ENCODE measurements around the gene OR4D1. TPM values are rescaled to one million over a fixed set of nuclear protein-coding genes. Genes with fewer than 3 reads are reported as not detected.

The OR4D1 gene
- total and polyA plus RNA-seq, 2 of the 4 experiments (the other 2 are of a cell fraction) = not detected

DNA sequence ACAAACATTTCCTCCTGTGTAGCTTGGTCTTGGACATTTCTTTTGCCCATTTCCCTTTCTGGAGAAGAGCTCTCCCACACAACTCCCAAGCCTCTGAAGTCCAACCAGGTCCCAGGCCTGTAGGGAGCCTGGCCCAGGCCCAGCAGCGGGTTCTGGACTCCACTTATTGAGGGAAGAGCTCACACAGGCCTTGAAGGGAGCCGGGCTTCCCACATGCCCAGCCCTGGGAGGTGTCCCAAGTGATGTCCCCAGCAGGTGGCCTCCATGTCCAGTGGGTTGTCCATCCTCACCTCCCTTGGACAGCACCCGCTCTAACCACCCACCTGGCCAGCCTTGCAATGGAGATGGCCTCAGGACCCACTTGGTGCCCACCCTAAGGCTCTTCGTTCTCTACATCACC lies 38.4 kb downstream of the OR4D1 start:
- H3K4me2 ChIP-seq (ENCODE audit: low read depth, low read length) = no peak overlapping the region
- no peaks in the 10 kb centered on the region for H4K20me1 ChIP-seq (ENCODE audit: insufficient read depth, low read length)
- DNase-seq = no peak
- H3K9ac ChIP-seq (ENCODE audit: low read depth, low read length) = no peak overlapping the region
- H3K79me1 ChIP-seq (ENCODE audit: low read depth in 1 of 2, low read length in 2 of 2) = no peaks in the 10 kb centered on the region
- no peak overlapping the region for H4K8ac ChIP-seq (ENCODE audit: low read depth in 2 of 2, low read length in 2 of 2)
- dilution Hi-C loops (cut with HindIII; ENCODE audit: low sequenced_read_pairs, unreplicated experiment) = no loop called here
- TF ChIP-seq RAD21 (IDR thresholded peaks at IDR 0.05; ENCODE audit: low read length) (no peak), MAZ (IDR thresholded peaks at IDR 0.05; ENCODE audit: borderline replicate concordance, low read depth, low read length) (no peak), POLR2A (IDR thresholded peaks at IDR 0.05; ENCODE audit: low read depth, low read length) (no peak), RCOR1 (IDR thresholded peaks at IDR 0.05; ENCODE audit: insufficient replicate concordance, low read length) (no peak), BHLHE40 (IDR thresholded peaks at IDR 0.05; ENCODE audit: low read depth, low read length) (no peak), SMC3 (IDR thresholded peaks at IDR 0.05; ENCODE audit: low read depth, low read length) (no peak), CEBPB (IDR thresholded peaks at IDR 0.05; ENCODE audit: low read depth, low read length) (no peak)
- TF ChIP-seq, protein P1, sequence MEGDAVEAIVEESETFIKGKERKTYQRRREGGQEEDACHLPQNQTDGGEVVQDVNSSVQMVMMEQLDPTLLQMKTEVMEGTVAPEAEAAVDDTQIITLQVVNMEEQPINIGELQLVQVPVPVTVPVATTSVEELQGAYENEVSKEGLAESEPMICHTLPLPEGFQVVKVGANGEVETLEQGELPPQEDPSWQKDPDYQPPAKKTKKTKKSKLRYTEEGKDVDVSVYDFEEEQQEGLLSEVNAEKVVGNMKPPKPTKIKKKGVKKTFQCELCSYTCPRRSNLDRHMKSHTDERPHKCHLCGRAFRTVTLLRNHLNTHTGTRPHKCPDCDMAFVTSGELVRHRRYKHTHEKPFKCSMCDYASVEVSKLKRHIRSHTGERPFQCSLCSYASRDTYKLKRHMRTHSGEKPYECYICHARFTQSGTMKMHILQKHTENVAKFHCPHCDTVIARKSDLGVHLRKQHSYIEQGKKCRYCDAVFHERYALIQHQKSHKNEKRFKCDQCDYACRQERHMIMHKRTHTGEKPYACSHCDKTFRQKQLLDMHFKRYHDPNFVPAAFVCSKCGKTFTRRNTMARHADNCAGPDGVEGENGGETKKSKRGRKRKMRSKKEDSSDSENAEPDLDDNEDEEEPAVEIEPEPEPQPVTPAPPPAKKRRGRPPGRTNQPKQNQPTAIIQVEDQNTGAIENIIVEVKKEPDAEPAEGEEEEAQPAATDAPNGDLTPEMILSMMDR (conservative IDR thresholded peaks at IDR 0.05; ENCODE audit: low read depth, low read length) = no peak
- TF ChIP-seq, protein P2, sequence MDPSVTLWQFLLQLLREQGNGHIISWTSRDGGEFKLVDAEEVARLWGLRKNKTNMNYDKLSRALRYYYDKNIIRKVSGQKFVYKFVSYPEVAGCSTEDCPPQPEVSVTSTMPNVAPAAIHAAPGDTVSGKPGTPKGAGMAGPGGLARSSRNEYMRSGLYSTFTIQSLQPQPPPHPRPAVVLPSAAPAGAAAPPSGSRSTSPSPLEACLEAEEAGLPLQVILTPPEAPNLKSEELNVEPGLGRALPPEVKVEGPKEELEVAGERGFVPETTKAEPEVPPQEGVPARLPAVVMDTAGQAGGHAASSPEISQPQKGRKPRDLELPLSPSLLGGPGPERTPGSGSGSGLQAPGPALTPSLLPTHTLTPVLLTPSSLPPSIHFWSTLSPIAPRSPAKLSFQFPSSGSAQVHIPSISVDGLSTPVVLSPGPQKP (IDR thresholded peaks at IDR 0.05; ENCODE audit: borderline replicate concordance, low read depth, low read length) = no peak
- TF ChIP-seq, protein P3, sequence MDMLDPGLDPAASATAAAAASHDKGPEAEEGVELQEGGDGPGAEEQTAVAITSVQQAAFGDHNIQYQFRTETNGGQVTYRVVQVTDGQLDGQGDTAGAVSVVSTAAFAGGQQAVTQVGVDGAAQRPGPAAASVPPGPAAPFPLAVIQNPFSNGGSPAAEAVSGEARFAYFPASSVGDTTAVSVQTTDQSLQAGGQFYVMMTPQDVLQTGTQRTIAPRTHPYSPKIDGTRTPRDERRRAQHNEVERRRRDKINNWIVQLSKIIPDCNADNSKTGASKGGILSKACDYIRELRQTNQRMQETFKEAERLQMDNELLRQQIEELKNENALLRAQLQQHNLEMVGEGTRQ (IDR thresholded peaks at IDR 0.05; ENCODE audit: low read depth, low read length) = no peak
- peaks cover 9% of the 10 kb centered on the region for H3K27me3 ChIP-seq (ENCODE audit: control insufficient read depth, insufficient read depth, low read length)
- H4K5ac ChIP-seq (ENCODE audit: low read depth, low read length) = no peak overlapping the region
- H3K27ac ChIP-seq (ENCODE audit: insufficient read depth, low read length) = no peak overlapping the region
- no peak overlapping the region for H3K4me3 ChIP-seq (ENCODE audit: insufficient read depth, low read depth, low read length)
- no peak overlapping the region for H2BK5ac ChIP-seq (ENCODE audit: low read depth, low read length, poor library complexity, severe bottlenecking)
- H3K9me1 ChIP-seq (ENCODE audit: insufficient read depth, low read length) = peaks cover 4% of the 10 kb centered on the region; the same call in 1 of the 2 replicates
- H2AK5ac ChIP-seq (ENCODE audit: low read depth, low read length) = no peak overlapping the region
- intact Hi-C loops (cut with micrococcal nuclease) = no loop called here
- H4K91ac ChIP-seq (ENCODE audit: insufficient read depth, low read depth, low read length) = no peak overlapping the region
- no peak overlapping the region for H3K18ac ChIP-seq (ENCODE audit: low read depth, low read length)
- H3K4ac ChIP-seq (ENCODE audit: low read depth, low read length) = no peak overlapping the region
- H3K56ac ChIP-seq (ENCODE audit: extremely low read depth, insufficient read depth, low read length) = no peak overlapping the region
- no TSS peak for BruUV-seq (replicated peaks)
- ATAC-seq (ENCODE audit: low read depth) = no peak
- H3K36me3 ChIP-seq (ENCODE audit: control insufficient read depth, insufficient read depth, low read length) = no peaks in the 10 kb centered on the region
- POLR2A ChIA-PET (ENCODE audit: unreplicated experiment) = no interaction called here
- CTCF ChIA-PET = no interaction called here
- WGBS, 2 experiments (ENCODE audit: extremely low coverage in 2 of 2, insufficient read length in 1 of 2) = no CpG with 5 or more reads among the region's 4 CpGs
- H2AFZ ChIP-seq (replicated peaks; ENCODE audit: low read length, poor library complexity) = no peak overlapping the region
- no peak overlapping the region for H2BK120ac ChIP-seq (ENCODE audit: low read depth, low read length)
- H3K14ac ChIP-seq (replicated peaks; ENCODE audit: low read depth, low read length) = no peak overlapping the region
- H3K9me3 ChIP-seq (ENCODE audit: control insufficient read depth, insufficient read depth, low read length) = no peaks in the 10 kb centered on the region
- in situ Hi-C loops (cut with MboI; ENCODE audit: low sequenced_read_pairs) = no loop called here
- H2BK20ac ChIP-seq (ENCODE audit: low read depth, low read length) = no peak overlapping the region
- no peaks in the 10 kb centered on the region for H3K4me1 ChIP-seq (ENCODE audit: control insufficient read depth, insufficient read depth, low read length)
- H3K23ac ChIP-seq (ENCODE audit: low read depth, low read length) = no peak overlapping the region
- no peak overlapping the region for H2BK15ac ChIP-seq (ENCODE audit: low read depth, low read length)
- no peak overlapping the region for H2AK9ac ChIP-seq (replicated peaks; ENCODE audit: low read depth, low read length, poor library complexity)

All from IMR-90 (cell line).